ENCODE results near the gene SLC9A7. TPM values are rescaled to one million over a fixed set of nuclear protein-coding genes. Genes with fewer than 3 reads are reported as not detected.

SLC9A7 gene
- 72.3 and 76.9 TPM in 2 replicates for total RNA-seq

GRCh38 chrX:46758956-46759644 is at the start of gene SLC9A7:
Gene SLC9A7 (minus strand): TSS chrX:46759118. CDS start chrX:46759029, 89 bp downstream.

GRCh38 chrX:46573331-46573891 is 185.5 kb downstream of the SLC9A7 start, which contains the start of gene CHST7:
Gene CHST7 (plus strand): TSS chrX:46573765. CDS start chrX:46573932, 167 bp downstream.

Small RNAs within 50 kb of the gene (small RNA-seq; reads per million reads assigned to genes)
- not detected for gene RF00017

Other genes with a start within 250 kb of the SLC9A7 start
- gene ZNF674, start 213.7 kb downstream of the SLC9A7 start, total RNA-seq = 7.3 TPM in 2 replicates
- 11.8 and 19.8 TPM in 2 replicates for gene CHST7, start 185.4 kb downstream of the SLC9A7 start, total RNA-seq
- gene RP2, start 77.9 kb upstream of the SLC9A7 start, total RNA-seq = 31.2 and 32.5 TPM in 2 replicates
- 4.9 and 5.0 TPM in 2 replicates for gene JADE3, start 153.3 kb upstream of the SLC9A7 start, total RNA-seq

Measured in hair follicle dermal papilla cell (primary cell).